LNCaP clone FGC (cell line): Measurements from ENCODE around the gene PALLD.

Experiments
- DNase-seq: peaks from one replicate; pipeline ENCODE4 v3.0.0-alpha.2; 2011; ENCODE audit warnings: low read depth
- H3K4me3 ChIP-seq: 2 replicates; pipeline ENCODE4 v1.5.1; 2011; ENCODE audit warnings: mild to moderate bottlenecking, low read depth, low read length, control low read depth
- TF ChIP-seq, protein P1 (sequence below): IDR thresholded peaks from 2 replicates; pipeline ENCODE4 v1.5.1; 2012; ENCODE audit warnings: mild to moderate bottlenecking; ENCODE audit not compliant: control insufficient read depth, insufficient read depth; ENCODE audit errors: extremely low read depth

PALLD gene

DNA sequence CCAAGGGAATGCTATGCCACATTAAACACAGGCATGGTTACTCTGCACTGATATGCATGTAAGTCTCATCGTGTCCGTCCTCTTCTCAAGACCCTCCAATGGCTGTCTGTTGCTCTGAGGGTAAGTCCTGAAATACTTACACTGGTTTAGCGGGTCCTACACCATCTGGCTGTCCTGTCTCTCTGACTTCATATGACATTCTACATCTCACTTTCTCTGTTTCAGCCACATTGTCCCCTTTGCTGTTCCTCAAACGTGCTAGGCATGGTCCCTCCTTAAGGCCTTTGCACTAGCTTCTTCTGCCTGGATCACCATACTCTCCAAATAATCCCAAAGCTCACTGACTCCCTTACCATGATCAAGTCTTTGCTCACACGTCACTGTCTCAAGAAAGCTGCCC lies 131.4 kb downstream of the PALLD start:
- DNase-seq = no peak
- no peak overlapping the region for H3K4me3 ChIP-seq
- TF ChIP-seq, protein P1, sequence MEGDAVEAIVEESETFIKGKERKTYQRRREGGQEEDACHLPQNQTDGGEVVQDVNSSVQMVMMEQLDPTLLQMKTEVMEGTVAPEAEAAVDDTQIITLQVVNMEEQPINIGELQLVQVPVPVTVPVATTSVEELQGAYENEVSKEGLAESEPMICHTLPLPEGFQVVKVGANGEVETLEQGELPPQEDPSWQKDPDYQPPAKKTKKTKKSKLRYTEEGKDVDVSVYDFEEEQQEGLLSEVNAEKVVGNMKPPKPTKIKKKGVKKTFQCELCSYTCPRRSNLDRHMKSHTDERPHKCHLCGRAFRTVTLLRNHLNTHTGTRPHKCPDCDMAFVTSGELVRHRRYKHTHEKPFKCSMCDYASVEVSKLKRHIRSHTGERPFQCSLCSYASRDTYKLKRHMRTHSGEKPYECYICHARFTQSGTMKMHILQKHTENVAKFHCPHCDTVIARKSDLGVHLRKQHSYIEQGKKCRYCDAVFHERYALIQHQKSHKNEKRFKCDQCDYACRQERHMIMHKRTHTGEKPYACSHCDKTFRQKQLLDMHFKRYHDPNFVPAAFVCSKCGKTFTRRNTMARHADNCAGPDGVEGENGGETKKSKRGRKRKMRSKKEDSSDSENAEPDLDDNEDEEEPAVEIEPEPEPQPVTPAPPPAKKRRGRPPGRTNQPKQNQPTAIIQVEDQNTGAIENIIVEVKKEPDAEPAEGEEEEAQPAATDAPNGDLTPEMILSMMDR = no peak

DNA sequence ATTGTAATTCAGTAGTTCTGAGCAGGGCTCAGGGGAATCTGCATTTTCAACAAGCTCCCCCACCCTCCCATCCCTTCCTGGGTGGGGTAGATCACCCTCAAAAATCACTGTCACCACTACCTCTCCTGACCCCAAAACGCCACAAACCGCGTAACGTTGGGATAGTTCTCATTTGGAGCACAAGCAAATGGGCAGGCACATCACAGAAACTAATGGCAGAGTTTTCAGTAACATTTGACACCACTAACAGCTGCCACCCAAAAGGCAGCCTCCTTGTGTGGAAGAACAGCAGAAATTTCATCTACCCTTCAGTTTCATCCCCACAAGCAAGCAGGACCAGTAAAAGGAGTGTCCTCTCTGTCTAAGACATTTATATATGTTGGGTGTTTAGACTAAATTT lies 132.7 kb downstream of the PALLD start:
- TF ChIP-seq, protein P1 = no peak
- no peak overlapping the region for H3K4me3 ChIP-seq

DNA sequence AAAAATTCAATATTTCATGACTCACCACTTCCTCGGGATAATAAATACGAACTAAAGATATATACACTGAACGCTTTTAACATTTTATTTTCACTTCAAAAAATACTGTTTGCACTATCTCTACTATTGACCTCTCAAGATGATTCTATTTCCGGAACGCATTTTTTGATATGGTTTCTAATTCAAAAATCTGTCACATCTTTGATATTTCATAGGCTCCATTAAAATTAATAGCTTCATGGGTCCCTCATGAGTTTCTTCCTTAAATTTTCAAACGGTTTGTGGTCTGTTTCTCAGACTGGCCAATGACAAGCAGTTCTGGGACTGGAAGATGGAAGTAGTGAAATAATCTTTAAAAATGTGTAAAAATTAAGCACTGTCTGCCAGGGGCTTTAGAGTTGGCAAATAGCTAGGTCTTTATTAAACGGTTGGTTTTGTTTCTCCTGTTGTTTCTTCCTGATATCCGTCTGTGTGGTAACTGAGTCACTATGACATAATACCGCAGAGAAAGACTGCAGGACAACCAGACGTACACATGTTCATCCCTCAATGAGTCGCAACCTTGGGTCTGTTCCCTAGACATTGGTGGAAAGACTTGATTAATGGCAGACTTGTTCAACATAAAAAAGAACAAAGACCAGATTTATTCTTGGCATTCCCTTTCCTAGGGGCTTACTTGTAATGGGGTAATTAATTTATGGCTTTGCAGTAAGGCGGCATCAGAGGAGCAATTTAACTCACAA lies 133.8 kb downstream of the PALLD start:
- no peak for DNase-seq
- no peak overlapping the region for H3K4me3 ChIP-seq

More for the DNA sequence above, 132.7 kb downstream of the PALLD start:
- no peak for DNase-seq

DNA sequence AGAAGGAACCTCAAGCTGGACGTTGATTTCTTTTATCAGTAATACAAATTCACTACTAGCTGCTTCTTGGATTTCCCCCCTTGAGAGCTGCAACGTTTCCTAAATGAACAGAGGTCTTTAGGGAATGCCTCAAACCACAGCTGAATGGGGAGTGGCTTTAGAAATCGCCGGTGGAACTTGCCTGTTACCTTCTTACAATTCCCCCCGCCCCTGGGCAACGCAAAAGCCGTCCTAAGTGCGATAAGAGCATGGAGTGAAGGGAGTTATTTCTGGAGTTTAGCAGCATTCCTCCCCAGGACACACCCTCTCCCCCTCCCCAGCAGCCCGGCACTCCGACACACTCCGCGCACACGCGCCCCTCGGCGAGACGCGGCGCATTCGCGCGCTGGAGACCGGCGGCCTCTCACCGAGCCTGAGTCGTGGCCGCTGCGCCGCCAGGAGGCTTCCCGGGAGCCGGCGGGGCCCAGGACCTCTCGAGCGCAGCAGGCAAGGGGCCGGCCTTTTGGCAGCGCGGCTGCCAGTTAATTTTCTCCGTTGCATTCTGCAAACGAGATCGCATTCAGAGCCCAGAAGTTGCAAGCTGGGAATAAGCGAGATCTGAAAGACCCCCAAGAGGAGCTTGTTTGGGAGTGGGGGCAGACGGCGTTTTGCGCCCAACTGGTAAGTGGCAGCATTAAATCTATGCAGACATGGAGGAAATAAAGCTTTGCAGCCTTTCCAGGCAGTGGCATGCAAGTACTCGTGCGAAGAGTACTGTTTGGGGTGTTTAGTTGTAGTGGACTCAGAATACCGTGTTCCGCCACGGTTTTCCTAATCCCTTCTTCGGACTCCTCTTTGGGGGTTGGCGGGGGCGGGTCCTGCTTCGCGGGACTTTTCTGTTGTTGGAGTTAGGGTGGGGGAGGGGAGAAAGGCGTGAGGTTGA lies 134.7 kb downstream of the PALLD start:
- H3K4me3 ChIP-seq = peak overlapping the region; percentile 34
- DNase-seq = no peak
- TF ChIP-seq, protein P1 = 0 out of 2 replicates have a peak, but pooled peaks have one; percentile 17

More for the DNA sequence above, 133.8 kb downstream of the PALLD start:
- TF ChIP-seq, protein P1 = no peak

DNA sequence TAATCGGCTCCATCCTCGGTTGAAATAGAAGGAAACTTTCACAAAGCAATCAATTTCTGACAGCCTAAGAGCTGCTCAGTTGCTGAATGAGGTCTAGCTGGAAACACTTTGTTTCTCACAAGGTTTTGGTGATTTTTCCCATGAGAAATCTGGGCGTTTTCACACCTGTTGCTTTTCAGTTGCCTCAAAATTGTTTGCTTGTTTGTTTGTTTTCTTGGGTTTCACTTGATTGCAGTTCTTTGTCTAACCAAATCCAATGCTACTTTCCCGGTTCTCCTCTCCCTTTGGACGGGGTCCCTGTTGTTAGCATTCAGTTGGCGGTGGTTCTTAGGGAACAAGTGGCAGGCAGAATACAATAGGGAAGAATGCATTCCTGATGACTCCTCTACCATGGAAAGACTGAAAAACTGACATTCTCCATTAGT lies 135.5 kb downstream of the PALLD start:
- TF ChIP-seq, protein P1 = no peak
- DNase-seq = no peak
- H3K4me3 ChIP-seq = no peak overlapping the region

DNA sequence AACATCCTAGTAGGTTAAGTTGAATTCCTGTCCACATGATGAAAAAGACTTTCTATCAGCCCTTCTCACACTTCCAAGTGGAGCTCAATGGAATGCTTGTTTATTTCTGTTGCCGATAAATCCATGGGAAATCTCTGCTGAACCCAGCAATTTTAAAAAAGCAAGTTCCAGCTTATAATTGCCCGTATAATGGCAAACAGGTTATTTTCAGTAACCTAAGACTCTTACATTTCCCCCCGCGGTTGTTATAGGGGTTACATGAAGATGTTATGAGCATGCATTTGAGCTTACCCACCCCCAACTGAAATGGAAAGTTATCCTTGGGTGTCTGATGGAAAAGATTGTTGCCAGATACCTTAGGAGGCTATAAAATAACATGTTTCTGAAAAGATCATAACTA lies 136.2 kb downstream of the PALLD start:
- TF ChIP-seq, protein P1 = no peak

More for the DNA sequence above, 136.2 kb downstream of the PALLD start:
- no peak for DNase-seq
- H3K4me3 ChIP-seq = no peak overlapping the region
